Urinary bladder (tissue), 4 donors: ENCODE data around the gene ZFHX3. TPM values are rescaled to one million over a fixed set of nuclear protein-coding genes. Genes with fewer than 3 reads are reported as not detected.

ENCODE experiments used
- DNase-seq: peaks from one replicate; pipeline ENCODE4 v3.0.0-alpha.2; 2015; ENCODE audit errors: extremely low spot score
- H3K27ac ChIP-seq: one replicate; pipeline ENCODE4 v1.5.1; 2013; ENCODE audit warnings: low read depth, mild to moderate bottlenecking, moderate library complexity
- H3K36me3 ChIP-seq: one replicate; pipeline ENCODE4 v1.6.1; 2013; ENCODE audit warnings: mild to moderate bottlenecking, moderate library complexity; ENCODE audit not compliant: insufficient read depth
- H3K4me1 ChIP-seq: one replicate; pipeline ENCODE4 v1.6.1; 2013; ENCODE audit warnings: mild to moderate bottlenecking, moderate library complexity; ENCODE audit not compliant: insufficient read depth
- H3K4me3 ChIP-seq: one replicate; pipeline ENCODE4 v1.5.1; 2013; ENCODE audit warnings: low read depth, low read length
- WGBS: extraction: QIAGEN DNeasy Blood & Tissue Kit; methylation state at CpG from one replicate; pipeline ENCODE4 v1.1.7; 2013; 5-methylcytosine and 5-hydroxymethylcytosine counted together
- polyA plus RNA-seq: library from polyadenylated mRNA; stranded (reverse); fragments of 200-250 nt; gene quantifications from one replicate; pipeline ENCODE4 v1.2.3, GENCODE V29; 2013
- total RNA-seq: library from RNA; depleted of rRNA; stranded (reverse); fragments of >200 nt; gene quantifications from one replicate; pipeline ENCODE4 v1.2.3, GENCODE V29; 2014
- donor health status: healthy with polysubstance abuse.
- donor health status: healthy.

ZFHX3 gene
- total and polyA plus RNA-seq, 2 donors, result 11.8 to 19.4 TPM

GRCh38 chr16:72766506-72766905 lies 281.4 kb downstream of the ZFHX3 start:
- H3K4me1 ChIP-seq, result no peaks in the 10 kb centered on the region
- no peak for DNase-seq
- no peak overlapping the region for H3K4me3 ChIP-seq
- H3K27ac ChIP-seq, result no peak overlapping the region
- no peaks in the 10 kb centered on the region for H3K36me3 ChIP-seq
- 85% methylated on average over 2 of the region's 2 CpGs for WGBS

GRCh38 chr16:72764015-72764654 lies 283.8 kb downstream of the ZFHX3 start:
- no peaks in the 10 kb centered on the region for H3K36me3 ChIP-seq
- no peak for DNase-seq
- H3K4me1 ChIP-seq, result no peaks in the 10 kb centered on the region
- no peak overlapping the region for H3K27ac ChIP-seq
- H3K4me3 ChIP-seq, result no peak overlapping the region
- 42% methylated on average over 8 of the region's 8 CpGs for WGBS

GRCh38 chr16:72760581-72760980 lies 287.3 kb downstream of the ZFHX3 start:
- no peaks in the 10 kb centered on the region for H3K4me1 ChIP-seq
- DNase-seq, result no peak

GRCh38 chr16:72753881-72754280 lies 294.0 kb downstream of the ZFHX3 start:
- Histone ChIP-seq H3K4me1 (no peaks in the 10 kb centered on the region), H3K36me3 (no peaks in the 10 kb centered on the region), H3K4me3 (no peak overlapping the region), H3K27ac (no peak overlapping the region)
- 54% methylated on average over 2 of the region's 2 CpGs for WGBS
- no peak for DNase-seq

More at GRCh38 chr16:72760581-72760980, 287.3 kb downstream of the ZFHX3 start:
- Histone ChIP-seq H3K4me3 (no peak overlapping the region), H3K36me3 (no peaks in the 10 kb centered on the region), H3K27ac (no peak overlapping the region)

- WGBS, result 97% methylated on average over 7 of the region's 7 CpGs
- Histone ChIP-seq H3K4me3 (no peak overlapping the region), H3K36me3 (no peaks in the 10 kb centered on the region), H3K27ac (no peak overlapping the region), H3K4me1 (no peaks in the 10 kb centered on the region)
- no peak for DNase-seq
Measured at GRCh38 chr16:72752004-72752695, 295.8 kb downstream of the ZFHX3 start.

GRCh38 chr16:72751076-72751475 lies 296.9 kb downstream of the ZFHX3 start:
- Histone ChIP-seq H3K4me1 (no peaks in the 10 kb centered on the region), H3K27ac (no peak overlapping the region), H3K36me3 (no peaks in the 10 kb centered on the region), H3K4me3 (no peak overlapping the region)
- 78% methylated on average over 3 of the region's 3 CpGs for WGBS
- DNase-seq, result no peak

- H3K36me3 ChIP-seq, result no peaks in the 10 kb centered on the region
- no peaks in the 10 kb centered on the region for H3K4me1 ChIP-seq
- H3K4me3 ChIP-seq, result no peak overlapping the region
- H3K27ac ChIP-seq, result no peak overlapping the region
- DNase-seq, result no peak
Measured at GRCh38 chr16:72749091-72749490, 298.8 kb downstream of the ZFHX3 start.

GRCh38 chr16:72744076-72744793 lies 303.7 kb downstream of the ZFHX3 start:
- Histone ChIP-seq H3K4me1 (no peaks in the 10 kb centered on the region), H3K27ac (no peak overlapping the region), H3K4me3 (no peak overlapping the region), H3K36me3 (no peaks in the 10 kb centered on the region)
- no peak for DNase-seq
- 84% methylated on average over 2 of the region's 2 CpGs for WGBS

- Histone ChIP-seq H3K4me1 (no peaks in the 10 kb centered on the region), H3K4me3 (no peak overlapping the region), H3K27ac (no peak overlapping the region), H3K36me3 (no peaks in the 10 kb centered on the region)
- DNase-seq, result no peak
- 91% methylated on average over 8 of the region's 8 CpGs for WGBS
Measured at GRCh38 chr16:72743011-72743761, 304.7 kb downstream of the ZFHX3 start.

GRCh38 chr16:72740347-72740746 lies 307.6 kb downstream of the ZFHX3 start:
- Histone ChIP-seq H3K27ac (no peak overlapping the region), H3K4me3 (no peak overlapping the region), H3K4me1 (no peaks in the 10 kb centered on the region), H3K36me3 (no peaks in the 10 kb centered on the region)
- DNase-seq, result no peak
- 45% methylated on average over 2 of the region's 2 CpGs for whole genome bisulfite sequencing

- no peak for DNase-seq
- H3K27ac ChIP-seq, result no peak overlapping the region
- 14% methylated on average over 1 of the region's 1 CpG for WGBS
- no peaks in the 10 kb centered on the region for H3K4me1 ChIP-seq
- no peak overlapping the region for H3K4me3 ChIP-seq
- no peaks in the 10 kb centered on the region for H3K36me3 ChIP-seq
Measured at GRCh38 chr16:72739577-72739976, 308.4 kb downstream of the ZFHX3 start.

GRCh38 chr16:72736074-72736473 lies 311.9 kb downstream of the ZFHX3 start:
- Histone ChIP-seq H3K4me3 (no peak overlapping the region), H3K36me3 (no peaks in the 10 kb centered on the region), H3K27ac (no peak overlapping the region), H3K4me1 (no peaks in the 10 kb centered on the region)
- WGBS, result 88% methylated on average over 2 of the region's 2 CpGs
- no peak for DNase-seq
